AG09309 (cell line): ENCODE data around the gene TMSB4X.
A peak's percentile ranks its signal among the peaks of the same experiment; 100 is the strongest.
"Not testable (repeated sequence)": the region's sequence is repeated elsewhere in the genome, so short reads cannot be mapped to it uniquely, and the experiment has no call there.

Source experiments
- DNase-seq: peaks from one replicate; pipeline ENCODE4 v3.0.0-alpha.2; 2010; ENCODE audit warnings: low read depth
- H3K4me3 ChIP-seq: 2 replicates; pipeline ENCODE4 v1.5.1; 2011; ENCODE audit warnings: mild to moderate bottlenecking, low read depth, low read length, moderate library complexity; ENCODE audit not compliant: control insufficient read depth
- CTCF ChIP-seq: IDR thresholded peaks from 2 replicates; pipeline ENCODE4 v1.5.1; 2011; ENCODE audit warnings: mild to moderate bottlenecking, low read depth, low read length, inconsistent platforms; ENCODE audit not compliant: insufficient read depth, control insufficient read depth; ENCODE audit errors: missing control alignments

The TMSB4X gene

GRCh38 chrX:12977761-12978204 lies 2.9 kb downstream of the TMSB4X start:
- H3K4me3 ChIP-seq, result no peak overlapping the region; the same call in none of the 2 replicates
- DNase-seq, result no peak
- no peak for TF ChIP-seq CTCF

- peak overlapping the region; percentile 17; the same call in 1 of the 2 replicates for H3K4me3 ChIP-seq
- TF ChIP-seq CTCF, result no peak
- no peak for DNase-seq
Observed at GRCh38 chrX:12978205-12979025, 3.5 kb downstream of the TMSB4X start.

- no peak overlapping the region for H3K4me3 ChIP-seq
- DNase-seq, result no peak
- no peak for TF ChIP-seq CTCF
Observed at GRCh38 chrX:12979026-12979607, 4.2 kb downstream of the TMSB4X start.

GRCh38 chrX:12979616-12980015 lies 4.7 kb downstream of the TMSB4X start:
- DNase-seq, result no peak
- no peak overlapping the region for H3K4me3 ChIP-seq
- no peak for TF ChIP-seq CTCF

GRCh38 chrX:12980039-12980438 lies 5.1 kb downstream of the TMSB4X start:
- DNase-seq, H3K4me3 ChIP-seq: not testable (repeated sequence)

GRCh38 chrX:12981880-12982279 lies 7.0 kb downstream of the TMSB4X start:
- no peak for DNase-seq
- no peak overlapping the region for H3K4me3 ChIP-seq
- TF ChIP-seq CTCF, result no peak

GRCh38 chrX:12984603-12985319 lies 9.9 kb downstream of the TMSB4X start:
- H3K4me3 ChIP-seq, result no peak overlapping the region
- TF ChIP-seq CTCF, result no peak
- DNase-seq, result no peak
